ENCODE measurements around the gene NT5M. TPM values are rescaled to one million over a fixed set of nuclear protein-coding genes. Genes with fewer than 3 reads are reported as not detected.
"Not testable (repeated sequence)": the region's sequence is repeated elsewhere in the genome, so short reads cannot be mapped to it uniquely, and the experiment has no call there.

The NT5M gene
- total RNA-seq, 1 donor from 2014 or later, result 5.8 TPM

DNA sequence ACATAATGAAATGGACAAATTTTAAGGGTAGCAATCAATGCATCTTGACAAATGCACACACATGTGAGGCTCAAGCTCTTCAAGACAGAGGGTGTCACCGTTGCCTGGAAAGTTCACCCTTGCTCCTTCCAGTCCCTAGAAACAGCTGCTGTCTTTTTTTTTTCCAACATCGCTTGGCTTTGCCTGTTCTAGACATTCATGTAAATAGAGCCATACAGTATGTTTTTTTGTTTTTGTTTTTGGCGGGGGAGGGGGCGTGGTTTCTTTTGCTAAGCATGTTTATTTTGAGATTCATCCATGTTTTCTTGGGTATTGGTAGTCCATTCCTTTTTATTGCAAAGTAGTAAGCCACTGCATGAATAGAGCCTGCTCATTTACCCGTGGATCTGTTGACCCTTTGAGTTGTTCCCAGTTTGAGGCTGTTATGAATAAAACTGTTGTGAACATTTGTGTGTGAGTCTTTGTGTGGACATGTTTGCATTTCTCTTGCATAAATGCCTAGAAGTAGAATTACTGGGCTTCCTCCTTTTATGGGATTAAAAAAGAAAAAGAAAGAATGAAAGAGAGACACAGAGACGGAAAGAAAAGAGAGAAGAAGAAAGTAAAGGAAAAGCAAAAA, 78.4 kb downstream of the NT5M start:
- Mint-ChIP-seq H3K9me3 (ENCODE audit: unreplicated experiment) (no peaks in the 10 kb centered on the region), H3K4me3 (ENCODE audit: unreplicated experiment) (no peak overlapping the region), H3K36me3 (ENCODE audit: low read depth, unreplicated experiment) (no peaks in the 10 kb centered on the region), H3K4me1 (ENCODE audit: unreplicated experiment) (no peaks in the 10 kb centered on the region), H3K27ac (ENCODE audit: unreplicated experiment) (no peak overlapping the region), H3K27me3 (ENCODE audit: unreplicated experiment) (peaks cover 16% of the 10 kb centered on the region)
- TF ChIP-seq, protein P1, sequence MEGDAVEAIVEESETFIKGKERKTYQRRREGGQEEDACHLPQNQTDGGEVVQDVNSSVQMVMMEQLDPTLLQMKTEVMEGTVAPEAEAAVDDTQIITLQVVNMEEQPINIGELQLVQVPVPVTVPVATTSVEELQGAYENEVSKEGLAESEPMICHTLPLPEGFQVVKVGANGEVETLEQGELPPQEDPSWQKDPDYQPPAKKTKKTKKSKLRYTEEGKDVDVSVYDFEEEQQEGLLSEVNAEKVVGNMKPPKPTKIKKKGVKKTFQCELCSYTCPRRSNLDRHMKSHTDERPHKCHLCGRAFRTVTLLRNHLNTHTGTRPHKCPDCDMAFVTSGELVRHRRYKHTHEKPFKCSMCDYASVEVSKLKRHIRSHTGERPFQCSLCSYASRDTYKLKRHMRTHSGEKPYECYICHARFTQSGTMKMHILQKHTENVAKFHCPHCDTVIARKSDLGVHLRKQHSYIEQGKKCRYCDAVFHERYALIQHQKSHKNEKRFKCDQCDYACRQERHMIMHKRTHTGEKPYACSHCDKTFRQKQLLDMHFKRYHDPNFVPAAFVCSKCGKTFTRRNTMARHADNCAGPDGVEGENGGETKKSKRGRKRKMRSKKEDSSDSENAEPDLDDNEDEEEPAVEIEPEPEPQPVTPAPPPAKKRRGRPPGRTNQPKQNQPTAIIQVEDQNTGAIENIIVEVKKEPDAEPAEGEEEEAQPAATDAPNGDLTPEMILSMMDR (IDR thresholded peaks at IDR 0.05; ENCODE audit: unreplicated experiment), result no peak
- DNase-seq (ENCODE audit: low spot score), result no peak

DNA sequence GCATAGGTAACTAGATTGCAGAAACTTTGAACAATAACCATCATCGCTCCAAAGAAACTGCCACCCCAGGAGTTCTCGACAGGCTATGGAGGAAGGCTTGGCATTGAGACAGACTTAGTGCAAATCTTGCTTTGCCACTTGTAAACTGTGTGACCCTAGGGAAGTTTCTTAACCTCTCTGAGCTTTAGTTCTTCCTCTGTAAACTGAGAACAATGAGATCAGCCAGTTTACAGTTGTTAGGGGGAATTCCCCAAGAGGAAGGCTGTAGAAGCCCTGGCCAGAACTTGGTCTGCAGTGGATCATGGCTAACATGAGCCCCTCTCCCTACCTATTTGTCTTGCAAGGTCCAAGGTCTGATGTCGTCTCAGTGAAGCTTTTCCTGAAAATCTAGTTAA, 78.9 kb downstream of the NT5M start:
- TF ChIP-seq, protein P1 (IDR thresholded peaks at IDR 0.05; ENCODE audit: unreplicated experiment), result no peak
- Mint-ChIP-seq H3K27ac (ENCODE audit: unreplicated experiment) (no peak overlapping the region), H3K4me3 (ENCODE audit: unreplicated experiment) (no peak overlapping the region), H3K4me1 (ENCODE audit: unreplicated experiment) (no peaks in the 10 kb centered on the region), H3K27me3 (ENCODE audit: unreplicated experiment) (peaks cover 16% of the 10 kb centered on the region), H3K36me3 (ENCODE audit: low read depth, unreplicated experiment) (no peaks in the 10 kb centered on the region), H3K9me3 (ENCODE audit: unreplicated experiment) (no peaks in the 10 kb centered on the region)
- no peak for DNase-seq (ENCODE audit: low spot score)

DNA sequence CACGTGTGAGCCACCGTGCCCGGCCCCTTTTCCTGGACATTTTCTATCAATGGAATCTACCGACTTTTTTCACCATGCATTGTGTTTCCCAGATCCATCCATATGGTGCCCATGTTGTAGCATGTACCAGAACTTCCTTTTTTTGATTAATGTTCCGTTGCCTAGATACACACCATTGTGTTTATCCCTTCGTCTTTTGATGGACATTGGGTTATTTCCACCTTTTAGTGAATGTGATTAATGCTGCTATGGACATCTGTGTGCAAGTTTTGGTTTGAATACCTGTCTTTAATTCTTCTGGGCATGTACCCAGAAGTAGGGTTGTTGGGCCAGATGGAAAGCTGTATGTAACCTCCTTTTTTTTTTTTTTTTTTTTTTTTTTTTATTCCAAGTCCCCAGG, 79.8 kb downstream of the NT5M start:
- no peak overlapping the region for H3K27ac Mint-ChIP-seq (ENCODE audit: unreplicated experiment)
- no peaks in the 10 kb centered on the region for H3K9me3 Mint-ChIP-seq (ENCODE audit: unreplicated experiment)
- TF ChIP-seq, protein P1 (IDR thresholded peaks at IDR 0.05; ENCODE audit: unreplicated experiment), result no peak
- no peak overlapping the region for H3K4me3 Mint-ChIP-seq (ENCODE audit: unreplicated experiment)
- H3K36me3 Mint-ChIP-seq (ENCODE audit: low read depth, unreplicated experiment), result no peaks in the 10 kb centered on the region
- DNase-seq (ENCODE audit: low spot score), result no peak
- no peaks in the 10 kb centered on the region for H3K4me1 Mint-ChIP-seq (ENCODE audit: unreplicated experiment)
- H3K27me3 Mint-ChIP-seq (ENCODE audit: unreplicated experiment), result peaks cover 16% of the 10 kb centered on the region

DNA sequence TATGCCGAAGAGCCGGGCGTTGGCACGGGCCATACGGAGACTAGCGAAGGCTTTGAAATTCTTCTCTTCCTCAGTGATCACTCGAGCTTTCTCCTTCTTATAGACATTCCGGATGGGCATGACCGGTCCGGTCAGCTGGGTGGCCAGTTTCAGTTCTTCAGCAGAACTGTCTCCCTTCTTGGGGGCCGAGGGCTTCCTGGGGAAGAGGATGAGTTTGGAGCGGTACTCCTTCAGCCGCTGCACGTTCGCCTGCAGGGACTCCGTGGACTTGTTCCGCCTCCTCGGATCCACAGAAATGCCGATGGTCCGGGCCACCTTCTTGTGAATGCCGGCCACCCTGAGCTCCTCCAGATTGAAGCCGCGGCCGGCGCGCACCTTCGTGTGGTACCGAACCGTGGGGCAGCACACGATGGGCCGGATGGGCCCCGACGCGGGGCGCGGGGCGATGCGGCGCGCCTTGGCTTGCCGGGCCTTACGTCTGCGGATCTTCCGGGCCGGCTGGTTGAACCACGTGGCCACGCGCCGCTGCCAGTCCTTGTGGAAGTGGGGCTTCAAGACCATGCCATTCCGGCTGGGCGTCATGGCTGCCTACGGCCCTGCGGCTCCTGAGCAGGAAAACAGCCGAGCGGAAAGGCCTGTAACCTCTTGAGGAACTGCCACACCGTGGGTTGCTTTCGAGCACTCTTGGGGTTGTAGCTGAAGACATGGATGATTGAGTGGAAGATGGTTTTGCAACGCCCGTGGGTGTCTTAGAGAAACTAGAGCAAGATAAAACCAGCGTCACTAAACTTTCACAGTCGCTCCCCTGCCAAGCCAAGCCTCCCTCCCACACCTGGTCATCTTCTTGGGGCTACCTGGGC, 80.5 kb downstream of the NT5M start:
- H3K27ac Mint-ChIP-seq (ENCODE audit: unreplicated experiment); H3K4me1 Mint-ChIP-seq (ENCODE audit: unreplicated experiment); H3K9me3 Mint-ChIP-seq (ENCODE audit: unreplicated experiment); DNase-seq (ENCODE audit: low spot score); H3K36me3 Mint-ChIP-seq (ENCODE audit: low read depth, unreplicated experiment); H3K4me3 Mint-ChIP-seq (ENCODE audit: unreplicated experiment): not testable (repeated sequence)
- peaks cover 16% of the 10 kb centered on the region for H3K27me3 Mint-ChIP-seq (ENCODE audit: unreplicated experiment)

DNA sequence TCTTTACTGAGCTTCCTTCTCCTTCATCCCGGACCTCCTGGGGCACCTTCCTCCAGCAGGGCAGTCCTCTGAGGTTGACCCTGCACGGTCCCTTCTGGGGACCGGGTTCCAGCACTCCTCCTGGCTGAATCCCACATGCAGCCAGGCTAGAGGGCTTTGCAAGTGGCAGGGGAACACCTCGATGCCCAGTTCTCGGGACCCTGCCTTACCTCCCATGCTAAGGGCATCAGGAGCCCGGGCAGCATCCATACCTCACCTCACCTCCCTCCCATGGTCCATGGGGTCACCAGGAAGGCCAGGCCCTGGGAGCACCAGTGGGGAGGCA, 81.1 kb downstream of the NT5M start:
- Mint-ChIP-seq H3K9me3 (ENCODE audit: unreplicated experiment) (no peaks in the 10 kb centered on the region), H3K4me1 (ENCODE audit: unreplicated experiment) (no peaks in the 10 kb centered on the region), H3K36me3 (ENCODE audit: low read depth, unreplicated experiment) (no peaks in the 10 kb centered on the region), H3K4me3 (ENCODE audit: unreplicated experiment) (no peak overlapping the region), H3K27ac (ENCODE audit: unreplicated experiment) (no peak overlapping the region), H3K27me3 (ENCODE audit: unreplicated experiment) (peaks cover 16% of the 10 kb centered on the region)
- no peak for DNase-seq (ENCODE audit: low spot score)
- TF ChIP-seq, protein P1 (IDR thresholded peaks at IDR 0.05; ENCODE audit: unreplicated experiment), result no peak

All from endothelial cell (in vitro differentiated cells).